HepG2 (cell line): ENCODE results near the gene CENPP. TPM values are rescaled to one million over a fixed set of nuclear protein-coding genes. Genes with fewer than 3 reads are reported as not detected.

Experiments used
- ATAC-seq: fragments of 200-7000 bp; cut with Tn5 transposase; 3 replicates; pipeline ENCODE4 v1.9.1; 2020; ENCODE audit warnings: mild to moderate bottlenecking, moderate library complexity
- BruUV-seq: library from RNA; stranded (reverse); fragments of 400-500 nt; replicated peaks from 2 replicates; lab custom pipeline; 2021; lab: Mats Ljungman, UMichigan
- CTCF ChIA-PET: fragments of 300-600 bp; formaldehyde crosslinking; extraction: SDS; loops from one replicate; lab custom pipeline; 2021; ENCODE audit warnings: low total read pairs, inconsistent platforms, low intra/inter-chr PET ratio; lab: Yijun Ruan, JAX
- POLR2A ChIA-PET: fragments of 350-600 bp; sonication (Branson Sonifier 250); formaldehyde crosslinking; loops from one replicate; lab custom pipeline; 2020; ENCODE audit warnings: antibody characterized with exemption, inconsistent platforms; lab: Yijun Ruan, JAX
- DNase-seq: peaks from one replicate; pipeline ENCODE4 v3.0.0-alpha.2; 2015; ENCODE audit warnings: low spot score
- FAIRE-seq: peaks from 3 replicates; lab custom pipeline; 2011; peaks lifted over from hg19 to GRCh38; lab: Jason Lieb, UNC
- H2AFZ ChIP-seq: one replicate; pipeline ENCODE4 v1.6.1; 2011; ENCODE audit warnings: low read length, inconsistent platforms
- H3K27ac ChIP-seq: fragments of 300-600 bp; 3 replicates; pipeline ENCODE4 v1.8.0; 2011; ENCODE audit warnings: mixed run types, mild to moderate bottlenecking, mixed read lengths, low read length, inconsistent platforms; ENCODE audit not compliant: insufficient read depth; ENCODE audit errors: extremely low read length
- H3K27me3 ChIP-seq, 2 experiments: fragments of 200-600 bp in 1 of 2; 2 replicates in 1 of 2; 3 replicates in 1 of 2; pipeline versions ENCODE4 v1.6.0 to v1.8.0; 2011; ENCODE audit warnings: low read length in 2 of 2, mild to moderate bottlenecking in 2 of 2, moderate library complexity in 2 of 2, inconsistent platforms in 1 of 2; ENCODE audit not compliant: insufficient read depth in 2 of 2, control insufficient read depth in 1 of 2
- H3K36me3 ChIP-seq, 2 experiments: fragments of 200-600 bp in 1 of 2; replicated peaks in 1 of 2; 2 replicates in 1 of 2; 3 replicates in 1 of 2; pipeline versions ENCODE4 v1.5.1 to v1.8.0; 2011; ENCODE audit warnings: low read length in 2 of 2, inconsistent platforms in 1 of 2; ENCODE audit not compliant: insufficient read depth in 2 of 2, control insufficient read depth in 1 of 2
- H3K4me1 ChIP-seq: 2 replicates; pipeline ENCODE4 v1.5.1; 2012; ENCODE audit warnings: low read length, inconsistent platforms; ENCODE audit not compliant: insufficient read depth
- H3K4me2 ChIP-seq: 2 replicates; pipeline ENCODE4 v1.6.0; 2011; ENCODE audit warnings: low read depth, low read length, inconsistent platforms
- H3K4me3 ChIP-seq, 3 experiments: fragments of 200-600 bp in 1 of 3; sonication (generic), shearing (Covaris generic) in 1 of 3; replicated peaks in 1 of 3; 2 replicates each; pipeline ENCODE4 v1.5.1; 2011 to 2016; ENCODE audit warnings: low read length in 3 of 3, inconsistent platforms in 2 of 3, low read depth in 2 of 3, mild to moderate bottlenecking in 2 of 3, control low read depth in 1 of 3, mixed read lengths in 1 of 3; ENCODE audit not compliant: insufficient read depth in 1 of 3
- H3K79me2 ChIP-seq: one replicate; pipeline ENCODE4 v1.6.1; 2011; ENCODE audit warnings: low read length, inconsistent platforms; ENCODE audit not compliant: insufficient read depth
- H3K9ac ChIP-seq: 2 replicates; pipeline ENCODE4 v1.6.0; 2011; ENCODE audit warnings: mild to moderate bottlenecking, low read depth, low read length, inconsistent platforms; ENCODE audit not compliant: insufficient read depth
- H3K9me3 ChIP-seq: 2 replicates; pipeline ENCODE4 v1.5.1; 2012; ENCODE audit warnings: mild to moderate bottlenecking, low read length
- H4K20me1 ChIP-seq: 2 replicates; pipeline ENCODE4 v1.6.0; 2011; ENCODE audit warnings: inconsistent platforms, mild to moderate bottlenecking, low read length, moderate library complexity; ENCODE audit not compliant: insufficient read depth
- ZNF232 ChIP-seq: sonication (generic); formaldehyde crosslinking; IDR thresholded peaks from 2 replicates; pipeline ENCODE4 v1.4.0; 2020; ENCODE audit warnings: missing genetic modification reagents, borderline replicate concordance
- ZNF564 ChIP-seq: sonication (generic); formaldehyde crosslinking; IDR thresholded peaks from 2 replicates; pipeline ENCODE4 v1.8.1; 2023; ENCODE audit warnings: mild to moderate bottlenecking, missing genetic modification reagents
- ZNF644 ChIP-seq: IDR thresholded peaks from 2 replicates; pipeline ENCODE4 v1.6.1; 2016; ENCODE audit warnings: low read depth
- ZNF790 ChIP-seq: sonication (generic); formaldehyde crosslinking; IDR thresholded peaks from 2 replicates; pipeline ENCODE4 v1.8.0; 2022; ENCODE audit warnings: missing genetic modification reagents, mild to moderate bottlenecking, borderline replicate concordance
- WGBS: methylation state at CpG from one replicate; pipeline ENCODE4 v1.1.6; 2017; ENCODE audit warnings: low lambda C conversion rate; 5-methylcytosine and 5-hydroxymethylcytosine counted together
- in situ Hi-C: cut with HindIII; loops from 2 replicates; pipeline ENCODE4 v1.10.0; 2017; ENCODE audit warnings: low pct_unique_long_range_greater_than_20kb; ENCODE audit not compliant: extremely low pct_ligation_motif_present
- intact Hi-C: fragments of 100-400 bp; cut with micrococcal nuclease; formaldehyde crosslinking; loops from one replicate; pipeline ENCODE4 v1.10.0; 2022; ENCODE audit not compliant: unreplicated experiment
- polyA plus RNA-seq, 8 experiments: library from polyadenylated mRNA; depleted of rRNA in 3 of 8; stranded (reverse) in 7 of 8; unstranded in 1 of 8; fragments of >200 nt; fragmentation: Illumina TruSeq in 4 of 8; extraction: Trizol in 4 of 8; gene quantifications; 2 replicates each; pipeline versions ENCODE4 v1.2.1 to v1.2.3, GENCODE V29; 2011 to 2016; ENCODE audit warnings: low read depth in 4 of 8, missing spikeins in 1 of 8, mixed read lengths in 1 of 8; ENCODE audit not compliant: insufficient read depth in 1 of 8
- total RNA-seq, 5 experiments: library from RNA; depleted of rRNA; stranded (reverse); fragments of >200 nt; fragmentation: Illumina TruSeq; extraction: Trizol; gene quantifications; 2 replicates each; pipeline ENCODE4 v1.2.3, GENCODE V29; 2016; ENCODE audit warnings: low read depth in 1 of 5
- TF ChIP-seq, protein P1 (sequence below): sonication (generic); formaldehyde crosslinking; conservative IDR thresholded peaks from 2 replicates; pipeline ENCODE4 v1.4.0; 2020; ENCODE audit warnings: missing genetic modification reagents
- TF ChIP-seq, protein P2 (sequence below): sonication (generic); formaldehyde crosslinking; IDR thresholded peaks from 2 replicates; pipeline ENCODE4 v1.5.0; 2020; ENCODE audit warnings: mild to moderate bottlenecking, missing genetic modification reagents, moderate library complexity
- TF ChIP-seq, protein P3 (sequence below): sonication (generic); formaldehyde crosslinking; IDR thresholded peaks from 2 replicates; pipeline ENCODE4 v1.4.0; 2020; ENCODE audit warnings: mild to moderate bottlenecking, missing genetic modification reagents
- TF ChIP-seq, protein P4 (sequence below): sonication (generic); formaldehyde crosslinking; IDR thresholded peaks from 2 replicates; pipeline ENCODE4 v1.4.0; 2020; ENCODE audit warnings: low read depth, mild to moderate bottlenecking, missing genetic modification reagents
- TF ChIP-seq, protein P5 (sequence below): sonication (generic); formaldehyde crosslinking; IDR thresholded peaks from 2 replicates; pipeline ENCODE4 v1.4.0; 2020; ENCODE audit warnings: missing genetic modification reagents

CENPP gene
- total and polyA plus RNA-seq, 2 of the 13 experiments (the other 11 are each of a cell fraction or from before 2014, with no cell fraction given): 2.0 to 11.4 TPM

DNA sequence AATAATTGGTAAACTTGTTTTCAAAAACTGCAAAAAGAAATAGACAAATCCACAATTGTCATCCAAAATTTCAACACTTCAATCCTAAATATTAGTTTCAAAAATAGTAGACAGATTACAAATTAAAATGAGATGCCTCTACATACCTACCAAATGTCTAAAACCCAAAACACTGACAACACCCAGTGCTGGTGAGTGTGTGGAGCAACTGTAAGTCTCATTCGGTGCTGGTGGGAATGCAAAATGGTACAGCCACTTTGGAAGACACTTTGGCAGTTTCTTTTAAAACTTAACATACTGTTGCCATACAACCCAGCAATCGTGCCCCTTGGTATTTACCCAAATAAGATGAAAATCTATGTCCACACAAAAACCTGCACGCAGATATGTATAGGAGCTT lies 203.4 kb downstream of the CENPP start:
- POLR2A ChIA-PET: no interaction called here
- BruUV-seq: no TSS peak
- FAIRE-seq: no peak

More for the DNA sequence above, 203.4 kb downstream of the CENPP start:
- H3K9me3 ChIP-seq: no peaks in the 10 kb centered on the region
- H3K4me2 ChIP-seq: no peak overlapping the region
- H3K4me1 ChIP-seq: peaks cover 3% of the 10 kb centered on the region
- TF ChIP-seq, protein P1, sequence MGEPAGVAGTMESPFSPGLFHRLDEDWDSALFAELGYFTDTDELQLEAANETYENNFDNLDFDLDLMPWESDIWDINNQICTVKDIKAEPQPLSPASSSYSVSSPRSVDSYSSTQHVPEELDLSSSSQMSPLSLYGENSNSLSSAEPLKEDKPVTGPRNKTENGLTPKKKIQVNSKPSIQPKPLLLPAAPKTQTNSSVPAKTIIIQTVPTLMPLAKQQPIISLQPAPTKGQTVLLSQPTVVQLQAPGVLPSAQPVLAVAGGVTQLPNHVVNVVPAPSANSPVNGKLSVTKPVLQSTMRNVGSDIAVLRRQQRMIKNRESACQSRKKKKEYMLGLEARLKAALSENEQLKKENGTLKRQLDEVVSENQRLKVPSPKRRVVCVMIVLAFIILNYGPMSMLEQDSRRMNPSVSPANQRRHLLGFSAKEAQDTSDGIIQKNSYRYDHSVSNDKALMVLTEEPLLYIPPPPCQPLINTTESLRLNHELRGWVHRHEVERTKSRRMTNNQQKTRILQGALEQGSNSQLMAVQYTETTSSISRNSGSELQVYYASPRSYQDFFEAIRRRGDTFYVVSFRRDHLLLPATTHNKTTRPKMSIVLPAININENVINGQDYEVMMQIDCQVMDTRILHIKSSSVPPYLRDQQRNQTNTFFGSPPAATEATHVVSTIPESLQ (CRISPR knock-in tag): no peak
- TF ChIP-seq, protein P2, sequence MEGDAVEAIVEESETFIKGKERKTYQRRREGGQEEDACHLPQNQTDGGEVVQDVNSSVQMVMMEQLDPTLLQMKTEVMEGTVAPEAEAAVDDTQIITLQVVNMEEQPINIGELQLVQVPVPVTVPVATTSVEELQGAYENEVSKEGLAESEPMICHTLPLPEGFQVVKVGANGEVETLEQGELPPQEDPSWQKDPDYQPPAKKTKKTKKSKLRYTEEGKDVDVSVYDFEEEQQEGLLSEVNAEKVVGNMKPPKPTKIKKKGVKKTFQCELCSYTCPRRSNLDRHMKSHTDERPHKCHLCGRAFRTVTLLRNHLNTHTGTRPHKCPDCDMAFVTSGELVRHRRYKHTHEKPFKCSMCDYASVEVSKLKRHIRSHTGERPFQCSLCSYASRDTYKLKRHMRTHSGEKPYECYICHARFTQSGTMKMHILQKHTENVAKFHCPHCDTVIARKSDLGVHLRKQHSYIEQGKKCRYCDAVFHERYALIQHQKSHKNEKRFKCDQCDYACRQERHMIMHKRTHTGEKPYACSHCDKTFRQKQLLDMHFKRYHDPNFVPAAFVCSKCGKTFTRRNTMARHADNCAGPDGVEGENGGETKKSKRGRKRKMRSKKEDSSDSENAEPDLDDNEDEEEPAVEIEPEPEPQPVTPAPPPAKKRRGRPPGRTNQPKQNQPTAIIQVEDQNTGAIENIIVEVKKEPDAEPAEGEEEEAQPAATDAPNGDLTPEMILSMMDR (CRISPR knock-in tag): no peak
- TF ChIP-seq, protein P3, sequence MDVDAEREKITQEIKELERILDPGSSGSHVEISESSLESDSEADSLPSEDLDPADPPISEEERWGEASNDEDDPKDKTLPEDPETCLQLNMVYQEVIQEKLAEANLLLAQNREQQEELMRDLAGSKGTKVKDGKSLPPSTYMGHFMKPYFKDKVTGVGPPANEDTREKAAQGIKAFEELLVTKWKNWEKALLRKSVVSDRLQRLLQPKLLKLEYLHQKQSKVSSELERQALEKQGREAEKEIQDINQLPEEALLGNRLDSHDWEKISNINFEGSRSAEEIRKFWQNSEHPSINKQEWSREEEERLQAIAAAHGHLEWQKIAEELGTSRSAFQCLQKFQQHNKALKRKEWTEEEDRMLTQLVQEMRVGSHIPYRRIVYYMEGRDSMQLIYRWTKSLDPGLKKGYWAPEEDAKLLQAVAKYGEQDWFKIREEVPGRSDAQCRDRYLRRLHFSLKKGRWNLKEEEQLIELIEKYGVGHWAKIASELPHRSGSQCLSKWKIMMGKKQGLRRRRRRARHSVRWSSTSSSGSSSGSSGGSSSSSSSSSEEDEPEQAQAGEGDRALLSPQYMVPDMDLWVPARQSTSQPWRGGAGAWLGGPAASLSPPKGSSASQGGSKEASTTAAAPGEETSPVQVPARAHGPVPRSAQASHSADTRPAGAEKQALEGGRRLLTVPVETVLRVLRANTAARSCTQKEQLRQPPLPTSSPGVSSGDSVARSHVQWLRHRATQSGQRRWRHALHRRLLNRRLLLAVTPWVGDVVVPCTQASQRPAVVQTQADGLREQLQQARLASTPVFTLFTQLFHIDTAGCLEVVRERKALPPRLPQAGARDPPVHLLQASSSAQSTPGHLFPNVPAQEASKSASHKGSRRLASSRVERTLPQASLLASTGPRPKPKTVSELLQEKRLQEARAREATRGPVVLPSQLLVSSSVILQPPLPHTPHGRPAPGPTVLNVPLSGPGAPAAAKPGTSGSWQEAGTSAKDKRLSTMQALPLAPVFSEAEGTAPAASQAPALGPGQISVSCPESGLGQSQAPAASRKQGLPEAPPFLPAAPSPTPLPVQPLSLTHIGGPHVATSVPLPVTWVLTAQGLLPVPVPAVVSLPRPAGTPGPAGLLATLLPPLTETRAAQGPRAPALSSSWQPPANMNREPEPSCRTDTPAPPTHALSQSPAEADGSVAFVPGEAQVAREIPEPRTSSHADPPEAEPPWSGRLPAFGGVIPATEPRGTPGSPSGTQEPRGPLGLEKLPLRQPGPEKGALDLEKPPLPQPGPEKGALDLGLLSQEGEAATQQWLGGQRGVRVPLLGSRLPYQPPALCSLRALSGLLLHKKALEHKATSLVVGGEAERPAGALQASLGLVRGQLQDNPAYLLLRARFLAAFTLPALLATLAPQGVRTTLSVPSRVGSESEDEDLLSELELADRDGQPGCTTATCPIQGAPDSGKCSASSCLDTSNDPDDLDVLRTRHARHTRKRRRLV (CRISPR knock-in tag): no peak
- TF ChIP-seq ZNF790 (CRISPR knock-in tag) (no peak), ZNF644 (CRISPR knock-in tag) (no peak), ZNF564 (no peak), ZNF232 (CRISPR knock-in tag) (no peak)
- TF ChIP-seq, protein P4, sequence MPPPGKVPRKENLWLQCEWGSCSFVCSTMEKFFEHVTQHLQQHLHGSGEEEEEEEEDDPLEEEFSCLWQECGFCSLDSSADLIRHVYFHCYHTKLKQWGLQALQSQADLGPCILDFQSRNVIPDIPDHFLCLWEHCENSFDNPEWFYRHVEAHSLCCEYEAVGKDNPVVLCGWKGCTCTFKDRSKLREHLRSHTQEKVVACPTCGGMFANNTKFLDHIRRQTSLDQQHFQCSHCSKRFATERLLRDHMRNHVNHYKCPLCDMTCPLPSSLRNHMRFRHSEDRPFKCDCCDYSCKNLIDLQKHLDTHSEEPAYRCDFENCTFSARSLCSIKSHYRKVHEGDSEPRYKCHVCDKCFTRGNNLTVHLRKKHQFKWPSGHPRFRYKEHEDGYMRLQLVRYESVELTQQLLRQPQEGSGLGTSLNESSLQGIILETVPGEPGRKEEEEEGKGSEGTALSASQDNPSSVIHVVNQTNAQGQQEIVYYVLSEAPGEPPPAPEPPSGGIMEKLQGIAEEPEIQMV (CRISPR knock-in tag): no peak
- TF ChIP-seq, protein P5, sequence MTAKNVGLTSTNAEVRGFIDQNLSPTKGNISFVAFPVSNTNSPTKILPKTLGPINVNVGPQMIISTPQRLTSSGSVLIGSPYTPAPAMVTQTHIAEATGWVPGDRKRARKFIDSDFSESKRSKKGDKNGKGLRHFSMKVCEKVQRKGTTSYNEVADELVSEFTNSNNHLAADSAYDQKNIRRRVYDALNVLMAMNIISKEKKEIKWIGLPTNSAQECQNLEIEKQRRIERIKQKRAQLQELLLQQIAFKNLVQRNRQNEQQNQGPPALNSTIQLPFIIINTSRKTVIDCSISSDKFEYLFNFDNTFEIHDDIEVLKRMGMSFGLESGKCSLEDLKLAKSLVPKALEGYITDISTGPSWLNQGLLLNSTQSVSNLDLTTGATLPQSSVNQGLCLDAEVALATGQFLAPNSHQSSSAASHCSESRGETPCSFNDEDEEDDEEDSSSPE (CRISPR knock-in tag): no peak
- no peak for ATAC-seq
- 86% methylated on average over 3 of the region's 3 CpGs for WGBS
- no peaks in the 10 kb centered on the region for H3K36me3 ChIP-seq
- intact Hi-C loops: no loop called here
- no peaks in the 10 kb centered on the region for H4K20me1 ChIP-seq
- no peaks in the 10 kb centered on the region for H3K79me2 ChIP-seq
- no peak for DNase-seq
- no peak overlapping the region for H3K27ac ChIP-seq
- no peak overlapping the region for H3K9ac ChIP-seq
- H3K27me3 ChIP-seq: no peaks in the 10 kb centered on the region
- CTCF ChIA-PET: no interaction called here
- in situ Hi-C loops: no loop called here
- no peak overlapping the region for H2AFZ ChIP-seq
- no peak overlapping the region for H3K4me3 ChIP-seq
